ENCODE results near the gene ANKS6.

ANKS6 gene

DNA sequence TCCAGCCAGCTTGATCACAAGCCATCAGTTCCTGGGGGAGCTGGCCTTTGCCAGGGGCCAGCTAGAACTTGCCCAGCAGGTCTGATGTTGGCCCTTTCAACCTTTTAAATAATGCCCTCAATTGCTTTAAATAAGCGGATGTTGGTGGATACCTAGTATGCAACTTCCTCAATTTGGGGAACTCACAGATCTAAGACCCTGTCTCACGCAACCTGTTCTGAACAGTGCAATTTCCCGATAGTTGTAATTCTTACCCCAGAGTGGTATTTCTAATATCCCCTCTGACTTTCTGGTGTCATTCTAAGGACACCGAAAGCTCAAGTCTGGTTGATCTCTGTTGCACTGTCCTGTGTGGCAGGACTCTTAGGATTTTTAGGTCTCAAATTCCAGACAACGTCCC lies 34.2 kb upstream of the ANKS6 start:
- TF ChIP-seq, protein P1, sequence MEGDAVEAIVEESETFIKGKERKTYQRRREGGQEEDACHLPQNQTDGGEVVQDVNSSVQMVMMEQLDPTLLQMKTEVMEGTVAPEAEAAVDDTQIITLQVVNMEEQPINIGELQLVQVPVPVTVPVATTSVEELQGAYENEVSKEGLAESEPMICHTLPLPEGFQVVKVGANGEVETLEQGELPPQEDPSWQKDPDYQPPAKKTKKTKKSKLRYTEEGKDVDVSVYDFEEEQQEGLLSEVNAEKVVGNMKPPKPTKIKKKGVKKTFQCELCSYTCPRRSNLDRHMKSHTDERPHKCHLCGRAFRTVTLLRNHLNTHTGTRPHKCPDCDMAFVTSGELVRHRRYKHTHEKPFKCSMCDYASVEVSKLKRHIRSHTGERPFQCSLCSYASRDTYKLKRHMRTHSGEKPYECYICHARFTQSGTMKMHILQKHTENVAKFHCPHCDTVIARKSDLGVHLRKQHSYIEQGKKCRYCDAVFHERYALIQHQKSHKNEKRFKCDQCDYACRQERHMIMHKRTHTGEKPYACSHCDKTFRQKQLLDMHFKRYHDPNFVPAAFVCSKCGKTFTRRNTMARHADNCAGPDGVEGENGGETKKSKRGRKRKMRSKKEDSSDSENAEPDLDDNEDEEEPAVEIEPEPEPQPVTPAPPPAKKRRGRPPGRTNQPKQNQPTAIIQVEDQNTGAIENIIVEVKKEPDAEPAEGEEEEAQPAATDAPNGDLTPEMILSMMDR (conservative IDR thresholded peaks at IDR 0.05; ENCODE audit: control insufficient read depth, insufficient read depth, low read depth, low read length), result no peak
- H3K4me3 ChIP-seq (ENCODE audit: control insufficient read depth, low read depth, low read length), result no peak overlapping the region
- no peak for DNase-seq (ENCODE audit: low read depth)

DNA sequence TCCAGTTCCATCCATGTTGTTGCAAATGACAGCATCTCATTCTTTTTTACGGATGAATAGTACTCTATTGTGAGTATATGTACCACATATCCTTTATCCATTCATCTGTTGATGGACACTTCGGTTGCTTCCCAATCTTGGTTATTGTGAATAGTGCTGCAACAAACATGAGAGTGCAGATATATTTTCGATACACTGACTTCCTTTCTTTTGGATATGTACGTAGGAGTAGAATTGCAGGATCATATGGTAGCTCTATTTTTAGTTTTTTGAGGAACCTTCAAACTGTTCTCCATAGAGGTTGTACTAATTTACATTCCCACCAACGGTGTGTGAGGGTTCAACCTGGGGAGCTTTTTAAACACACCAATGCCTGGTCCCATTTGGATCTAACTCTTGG lies 33.4 kb upstream of the ANKS6 start:
- TF ChIP-seq, protein P1 (conservative IDR thresholded peaks at IDR 0.05; ENCODE audit: control insufficient read depth, insufficient read depth, low read depth, low read length), result no peak
- DNase-seq (ENCODE audit: low read depth), result no peak
- H3K4me3 ChIP-seq (ENCODE audit: control insufficient read depth, low read depth, low read length), result no peak overlapping the region

DNA sequence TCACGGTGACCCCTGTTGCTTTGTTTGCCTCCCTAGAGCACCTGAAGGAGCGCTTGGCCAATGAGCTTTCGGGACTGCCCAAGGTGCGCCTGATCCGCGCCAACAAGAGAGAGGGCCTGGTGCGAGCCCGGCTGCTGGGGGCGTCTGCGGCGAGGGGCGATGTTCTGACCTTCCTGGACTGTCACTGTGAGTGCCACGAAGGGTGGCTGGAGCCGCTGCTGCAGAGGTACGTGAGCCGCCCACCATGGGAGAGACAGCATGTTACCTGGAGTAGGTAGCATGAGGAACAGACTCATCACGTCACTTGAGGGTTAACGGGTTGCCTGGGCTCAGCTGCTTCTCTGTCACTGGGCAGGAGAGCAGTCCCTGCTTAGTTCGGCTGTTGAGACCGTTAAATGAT lies 30.4 kb upstream of the ANKS6 start:
- H3K4me3 ChIP-seq (ENCODE audit: control insufficient read depth, low read depth, low read length), result no peak overlapping the region
- no peak for DNase-seq (ENCODE audit: low read depth)

DNA sequence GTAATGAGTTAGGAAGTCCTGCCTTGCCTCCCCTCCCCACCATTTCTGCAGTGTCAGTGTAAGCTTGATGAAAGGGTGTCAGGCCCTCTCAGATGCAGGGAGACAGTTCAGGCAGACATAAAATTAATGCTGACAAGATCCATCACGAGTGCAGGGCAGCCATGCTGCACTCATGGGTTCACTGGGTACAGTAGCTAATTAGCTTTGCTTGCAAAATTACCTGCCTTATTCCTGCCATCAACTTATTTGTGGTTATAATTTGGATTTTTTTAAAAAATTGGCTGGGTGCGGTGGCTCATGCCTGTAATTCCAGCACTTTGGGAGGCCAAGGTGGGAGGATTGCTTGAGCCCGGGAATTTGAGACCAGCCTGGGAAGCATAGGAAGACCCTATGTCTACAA lies 29.1 kb upstream of the ANKS6 start:
- no peak for DNase-seq (ENCODE audit: low read depth)
- TF ChIP-seq, protein P1 (conservative IDR thresholded peaks at IDR 0.05; ENCODE audit: control insufficient read depth, insufficient read depth, low read depth, low read length), result no peak
- H3K4me3 ChIP-seq (ENCODE audit: control insufficient read depth, low read depth, low read length), result no peak overlapping the region

More for the DNA sequence above, 30.4 kb upstream of the ANKS6 start:
- TF ChIP-seq, protein P1 (conservative IDR thresholded peaks at IDR 0.05; ENCODE audit: control insufficient read depth, insufficient read depth, low read depth, low read length), result no peak

DNA sequence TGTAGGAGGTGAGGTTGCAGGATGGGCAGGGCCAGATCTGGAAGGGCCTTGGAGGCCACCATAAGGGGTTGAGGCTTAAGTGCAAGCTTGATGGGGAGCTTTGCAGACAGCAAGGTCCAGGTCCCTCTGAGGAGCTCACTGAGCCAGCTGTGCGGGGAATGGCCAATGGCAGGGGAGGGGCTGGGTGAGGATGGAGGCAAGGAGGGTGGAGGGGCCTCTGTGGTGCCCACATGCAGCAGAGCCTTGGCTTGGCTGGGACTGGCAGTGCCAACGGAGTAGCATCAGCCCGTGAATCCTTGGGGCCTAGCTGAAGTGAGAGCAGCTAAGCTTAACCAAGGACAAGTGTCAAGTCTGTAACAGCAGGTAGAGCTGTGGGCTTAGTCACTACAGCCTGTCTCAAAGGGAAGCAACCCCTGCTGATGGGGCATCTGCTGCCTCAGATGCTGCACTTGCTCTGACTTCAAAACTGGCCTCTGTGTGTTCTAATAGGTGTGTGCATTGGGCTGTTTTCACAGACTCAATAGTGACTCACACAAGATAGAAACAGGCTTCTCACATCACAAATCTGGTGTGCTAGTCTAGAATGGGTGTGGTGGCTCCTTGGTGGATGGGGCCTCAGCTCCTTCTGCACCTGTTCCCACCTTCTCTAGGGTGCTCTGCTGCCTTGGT lies 27.4 kb upstream of the ANKS6 start:
- TF ChIP-seq, protein P1 (conservative IDR thresholded peaks at IDR 0.05; ENCODE audit: control insufficient read depth, insufficient read depth, low read depth, low read length), result no peak
- no peak overlapping the region for H3K4me3 ChIP-seq (ENCODE audit: control insufficient read depth, low read depth, low read length)
- DNase-seq (ENCODE audit: low read depth), result no peak

DNA sequence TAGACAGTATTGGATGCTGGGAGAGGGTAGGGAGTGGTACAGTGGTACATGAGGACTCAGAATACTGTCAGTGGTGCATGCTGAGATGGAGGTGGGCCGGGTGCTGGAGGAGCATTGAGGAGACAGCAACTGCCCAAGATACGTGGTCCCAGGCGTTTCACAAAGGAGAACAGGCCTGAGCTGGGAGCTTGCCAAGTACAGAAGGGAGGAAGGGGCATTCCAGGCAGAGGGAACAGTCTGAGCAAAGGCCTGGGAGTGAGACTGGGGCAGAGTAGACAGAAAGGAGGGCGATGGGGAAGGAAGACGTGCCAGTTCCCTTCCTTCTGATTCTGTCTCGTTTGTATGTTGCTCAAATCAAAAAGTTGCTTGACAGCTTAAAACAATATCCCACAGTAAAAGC lies 26.3 kb upstream of the ANKS6 start:
- TF ChIP-seq, protein P1 (conservative IDR thresholded peaks at IDR 0.05; ENCODE audit: control insufficient read depth, insufficient read depth, low read depth, low read length), result no peak
- no peak for DNase-seq (ENCODE audit: low read depth)
- H3K4me3 ChIP-seq (ENCODE audit: control insufficient read depth, low read depth, low read length), result no peak overlapping the region

DNA sequence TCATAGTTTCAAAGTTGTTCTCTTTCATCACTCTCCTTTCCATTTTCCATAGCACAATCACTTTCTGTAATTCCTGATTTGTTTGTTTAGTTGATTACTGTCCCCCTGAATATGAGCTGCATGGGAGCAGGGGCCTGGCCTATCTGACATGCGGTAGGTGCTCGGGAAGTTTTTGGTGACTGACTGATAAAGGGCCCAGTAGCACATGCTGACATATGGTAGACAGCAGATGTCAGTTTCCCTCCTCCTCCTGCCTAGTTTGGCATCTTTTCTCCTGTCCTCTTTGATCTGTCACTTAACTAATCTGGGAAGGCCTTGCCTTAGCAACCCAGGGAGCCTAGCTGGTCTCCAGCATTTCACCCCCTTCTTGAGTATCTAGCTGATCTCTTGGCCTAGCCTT lies 25.5 kb upstream of the ANKS6 start:
- DNase-seq (ENCODE audit: low read depth), result no peak
- H3K4me3 ChIP-seq (ENCODE audit: control insufficient read depth, low read depth, low read length), result no peak overlapping the region
- TF ChIP-seq, protein P1 (conservative IDR thresholded peaks at IDR 0.05; ENCODE audit: control insufficient read depth, insufficient read depth, low read depth, low read length), result no peak
